ENCODE data around the gene NPFF. TPM values are rescaled to one million over a fixed set of nuclear protein-coding genes. Genes with fewer than 3 reads are reported as not detected.

NPFF gene
- total and polyA plus RNA-seq, 2 donors (not counting 3 experiments of a cell fraction or from before 2014, with no cell fraction given) = not detected

GRCh38 chr12:53514628-53515290, 7.5 kb upstream of the NPFF start:
- H3K4me2 ChIP-seq (ENCODE audit: insufficient read depth, low read length) = no peak overlapping the region
- no peaks in the 10 kb centered on the region for H3K79me2 ChIP-seq (ENCODE audit: control insufficient read depth, insufficient read depth, low read length)
- BruUV-seq (replicated peaks) = no TSS peak
- no peak overlapping the region for H3K27ac ChIP-seq (ENCODE audit: insufficient read depth, low read depth, low read length)
- no peak overlapping the region for H3K4me3 ChIP-seq (replicated peaks in 1 of 3; ENCODE audit: insufficient read depth in 1 of 3, low read depth in 1 of 3, low read length in 3 of 3)
- peaks cover 16 to 35% of the 10 kb centered on the region in 2 experiments for H3K36me3 ChIP-seq (ENCODE audit: control insufficient read depth in 2 of 2, extremely low read depth in 1 of 2, insufficient read depth in 2 of 2, low read length in 2 of 2)
- H4K20me1 ChIP-seq (replicated peaks; ENCODE audit: control insufficient read depth, extremely low read depth, insufficient read depth, low read length) = no peaks in the 10 kb centered on the region
- no peaks in the 10 kb centered on the region for H3K27me3 ChIP-seq (ENCODE audit: control insufficient read depth in 2 of 2, insufficient read depth in 2 of 2, low read length in 2 of 2)
- dilution Hi-C loops (cut with MboI; ENCODE audit: extremely low pct_ligation_motif_present, low sequenced_read_pairs) = no loop called here
- ChIA-PET POLR2A (no interaction called here), CTCF (interaction anchor here (0.7 to 1.0 kb wide), 2 partner anchors 12 to 163 kb away, joined by 3 read pairs; no protein-coding TSS in a partner anchor)
- FAIRE-seq = no peak
- H3K9ac ChIP-seq (replicated peaks; ENCODE audit: extremely low read depth, insufficient read depth, low read length) = no peak overlapping the region
- DNase-seq (ENCODE audit: low read depth, low spot score) = no peak
- H3K9me3 ChIP-seq (replicated peaks; ENCODE audit: control insufficient read depth, insufficient read depth, low read length) = no peaks in the 10 kb centered on the region
- no peak overlapping the region for H2AFZ ChIP-seq (ENCODE audit: low read depth, low read length)
- no peak for TF ChIP-seq POLR2AphosphoS5 (IDR thresholded peaks at IDR 0.05; ENCODE audit: insufficient read depth, low read depth, low read length)
- TF ChIP-seq GATA2 (IDR thresholded peaks at IDR 0.05; ENCODE audit: insufficient read depth, insufficient read length, low read depth, low read length) = no peak
- intact Hi-C loops (cut with micrococcal nuclease) = no loop called here
- no peaks in the 10 kb centered on the region for H3K4me1 ChIP-seq (ENCODE audit: control insufficient read depth, extremely low read depth, insufficient read depth, low read length)
- no peaks in the 10 kb centered on the region for H3K9me1 ChIP-seq (replicated peaks; ENCODE audit: control insufficient read depth, extremely low read depth, insufficient read depth, low read length)

- TF ChIP-seq CTCF (IDR thresholded peaks at IDR 0.05; ENCODE audit: extremely low read depth in 1 of 2, insufficient read depth in 1 of 2, low read depth in 1 of 2, low read length in 2 of 2) (no peak), JUN (IDR thresholded peaks at IDR 0.05; ENCODE audit: borderline replicate concordance, insufficient read depth, insufficient read length, low read depth) (no peak), GATA2 (IDR thresholded peaks at IDR 0.05; ENCODE audit: insufficient read depth, insufficient read length, low read depth, low read length) (no peak), MAX (IDR thresholded peaks at IDR 0.05; ENCODE audit: insufficient read depth, insufficient read length) (no peak)
- POLR2A ChIA-PET = interaction anchor here (0.6 kb wide), 1 partner anchor 147 kb away, joined by 3 read pairs; no protein-coding TSS in a partner anchor
- no TSS peak for BruUV-seq (replicated peaks)
- dilution Hi-C loops (cut with MboI; ENCODE audit: extremely low pct_ligation_motif_present, low sequenced_read_pairs) = no loop called here
- no peaks in the 10 kb centered on the region for H3K27me3 ChIP-seq (ENCODE audit: control insufficient read depth in 2 of 2, insufficient read depth in 2 of 2, low read length in 2 of 2)
- no peak overlapping the region for H3K4me2 ChIP-seq (ENCODE audit: insufficient read depth, low read length)
- no peak overlapping the region for H3K4me3 ChIP-seq (replicated peaks in 1 of 3; ENCODE audit: insufficient read depth in 1 of 3, low read depth in 1 of 3, low read length in 3 of 3)
- FAIRE-seq (no peak), DNase-seq (ENCODE audit: low read depth, low spot score) (no peak)
- H4K20me1 ChIP-seq (replicated peaks; ENCODE audit: control insufficient read depth, extremely low read depth, insufficient read depth, low read length) = no peaks in the 10 kb centered on the region
- intact Hi-C loops (cut with micrococcal nuclease) = no loop called here
- no peak overlapping the region for H3K27ac ChIP-seq (ENCODE audit: insufficient read depth, low read depth, low read length)
- no peak overlapping the region for H3K9ac ChIP-seq (replicated peaks; ENCODE audit: extremely low read depth, insufficient read depth, low read length)
- H3K36me3 ChIP-seq (ENCODE audit: control insufficient read depth in 2 of 2, extremely low read depth in 1 of 2, insufficient read depth in 2 of 2, low read length in 2 of 2) = peaks cover 16 to 35% of the 10 kb centered on the region in 2 experiments
- H3K4me1 ChIP-seq (ENCODE audit: control insufficient read depth, extremely low read depth, insufficient read depth, low read length) = peaks cover under 1% of the 10 kb centered on the region
- no peaks in the 10 kb centered on the region for H3K9me1 ChIP-seq (replicated peaks; ENCODE audit: control insufficient read depth, extremely low read depth, insufficient read depth, low read length)
- H3K9me3 ChIP-seq (replicated peaks; ENCODE audit: control insufficient read depth, insufficient read depth, low read length) = no peaks in the 10 kb centered on the region
- no peak overlapping the region for H2AFZ ChIP-seq (ENCODE audit: low read depth, low read length)
- CTCF ChIA-PET = interaction anchor here (0.7 to 1.0 kb wide), 2 partner anchors 11 to 162 kb away, joined by 3 read pairs; no protein-coding TSS in a partner anchor
- no peaks in the 10 kb centered on the region for H3K79me2 ChIP-seq (ENCODE audit: control insufficient read depth, insufficient read depth, low read length)
Observed at GRCh38 chr12:53513712-53514410, 6.6 kb upstream of the NPFF start.

All from endothelial cell of umbilical vein (primary cell).